C4-2B (cell line): ENCODE data around the gene SAV1.

ENCODE experiments used
- ZFX ChIP-seq: fragments of 450-650 bp; IDR thresholded peaks from 2 replicates; pipeline ENCODE4 v1.6.1; 2017
- TF ChIP-seq, protein P1 (sequence below): fragments of 450-650 bp; conservative IDR thresholded peaks from 2 replicates; pipeline ENCODE4 v1.5.1; 2017; ENCODE audit warnings: mild to moderate bottlenecking

DNA sequence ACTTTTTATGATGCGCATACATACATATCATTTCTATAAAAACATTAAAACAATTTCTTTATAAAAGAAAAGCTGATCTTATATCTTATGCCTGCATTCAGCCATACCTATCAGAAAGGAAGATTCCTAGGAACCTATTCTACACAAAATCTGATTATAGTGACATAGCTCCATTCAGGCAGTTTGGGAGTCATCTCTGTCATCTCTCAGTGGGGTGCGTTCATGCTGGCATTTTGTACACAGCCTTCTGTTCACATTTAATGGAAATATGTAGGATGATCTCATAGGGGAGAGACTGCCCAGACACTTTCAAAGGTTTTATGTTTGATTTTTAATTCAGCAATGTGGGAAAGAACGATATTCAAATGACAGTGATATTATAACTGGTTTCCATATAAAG lies 55.3 kb downstream of the SAV1 start:
- TF ChIP-seq, protein P1, sequence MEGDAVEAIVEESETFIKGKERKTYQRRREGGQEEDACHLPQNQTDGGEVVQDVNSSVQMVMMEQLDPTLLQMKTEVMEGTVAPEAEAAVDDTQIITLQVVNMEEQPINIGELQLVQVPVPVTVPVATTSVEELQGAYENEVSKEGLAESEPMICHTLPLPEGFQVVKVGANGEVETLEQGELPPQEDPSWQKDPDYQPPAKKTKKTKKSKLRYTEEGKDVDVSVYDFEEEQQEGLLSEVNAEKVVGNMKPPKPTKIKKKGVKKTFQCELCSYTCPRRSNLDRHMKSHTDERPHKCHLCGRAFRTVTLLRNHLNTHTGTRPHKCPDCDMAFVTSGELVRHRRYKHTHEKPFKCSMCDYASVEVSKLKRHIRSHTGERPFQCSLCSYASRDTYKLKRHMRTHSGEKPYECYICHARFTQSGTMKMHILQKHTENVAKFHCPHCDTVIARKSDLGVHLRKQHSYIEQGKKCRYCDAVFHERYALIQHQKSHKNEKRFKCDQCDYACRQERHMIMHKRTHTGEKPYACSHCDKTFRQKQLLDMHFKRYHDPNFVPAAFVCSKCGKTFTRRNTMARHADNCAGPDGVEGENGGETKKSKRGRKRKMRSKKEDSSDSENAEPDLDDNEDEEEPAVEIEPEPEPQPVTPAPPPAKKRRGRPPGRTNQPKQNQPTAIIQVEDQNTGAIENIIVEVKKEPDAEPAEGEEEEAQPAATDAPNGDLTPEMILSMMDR: no peak
- no peak for TF ChIP-seq ZFX
